HepG2 (cell line): ENCODE measurements around the gene SLC12A3. TPM values are rescaled to one million over a fixed set of nuclear protein-coding genes. Genes with fewer than 3 reads are reported as not detected.

Experiments
- ATAC-seq: fragments of 200-7000 bp; cut with Tn5 transposase; 3 replicates; pipeline ENCODE4 v1.9.1; 2020; ENCODE audit warnings: mild to moderate bottlenecking, moderate library complexity
- BruUV-seq: library from RNA; stranded (reverse); fragments of 400-500 nt; replicated peaks from 2 replicates; lab custom pipeline; 2021; lab: Mats Ljungman, UMichigan
- CTCF ChIA-PET: fragments of 300-600 bp; formaldehyde crosslinking; extraction: SDS; loops from one replicate; lab custom pipeline; 2021; ENCODE audit warnings: low total read pairs, inconsistent platforms, low intra/inter-chr PET ratio; lab: Yijun Ruan, JAX
- POLR2A ChIA-PET: fragments of 350-600 bp; sonication (Branson Sonifier 250); formaldehyde crosslinking; loops from one replicate; lab custom pipeline; 2020; ENCODE audit warnings: antibody characterized with exemption, inconsistent platforms; lab: Yijun Ruan, JAX
- DNase-seq: peaks from one replicate; pipeline ENCODE4 v3.0.0-alpha.2; 2015; ENCODE audit warnings: low spot score
- FAIRE-seq: peaks from 3 replicates; lab custom pipeline; 2011; peaks lifted over from hg19 to GRCh38; lab: Jason Lieb, UNC
- H2AFZ ChIP-seq: one replicate; pipeline ENCODE4 v1.6.1; 2011; ENCODE audit warnings: low read length, inconsistent platforms
- H3K27ac ChIP-seq: fragments of 300-600 bp; 3 replicates; pipeline ENCODE4 v1.8.0; 2011; ENCODE audit warnings: mixed run types, mild to moderate bottlenecking, mixed read lengths, low read length, inconsistent platforms; ENCODE audit not compliant: insufficient read depth; ENCODE audit errors: extremely low read length
- H3K27me3 ChIP-seq, 2 experiments: fragments of 200-600 bp in 1 of 2; 2 replicates in 1 of 2; 3 replicates in 1 of 2; pipeline versions ENCODE4 v1.6.0 to v1.8.0; 2011; ENCODE audit warnings: low read length in 2 of 2, mild to moderate bottlenecking in 2 of 2, moderate library complexity in 2 of 2, inconsistent platforms in 1 of 2; ENCODE audit not compliant: insufficient read depth in 2 of 2, control insufficient read depth in 1 of 2
- H3K36me3 ChIP-seq, 2 experiments: fragments of 200-600 bp in 1 of 2; replicated peaks in 1 of 2; 2 replicates in 1 of 2; 3 replicates in 1 of 2; pipeline versions ENCODE4 v1.5.1 to v1.8.0; 2011; ENCODE audit warnings: low read length in 2 of 2, inconsistent platforms in 1 of 2; ENCODE audit not compliant: insufficient read depth in 2 of 2, control insufficient read depth in 1 of 2
- H3K4me1 ChIP-seq: 2 replicates; pipeline ENCODE4 v1.5.1; 2012; ENCODE audit warnings: low read length, inconsistent platforms; ENCODE audit not compliant: insufficient read depth
- H3K4me2 ChIP-seq: 2 replicates; pipeline ENCODE4 v1.6.0; 2011; ENCODE audit warnings: low read depth, low read length, inconsistent platforms
- H3K4me3 ChIP-seq, 3 experiments: fragments of 200-600 bp in 1 of 3; sonication (generic), shearing (Covaris generic) in 1 of 3; replicated peaks in 1 of 3; 2 replicates each; pipeline ENCODE4 v1.5.1; 2011 to 2016; ENCODE audit warnings: low read length in 3 of 3, inconsistent platforms in 2 of 3, low read depth in 2 of 3, mild to moderate bottlenecking in 2 of 3, control low read depth in 1 of 3, mixed read lengths in 1 of 3; ENCODE audit not compliant: insufficient read depth in 1 of 3
- H3K79me2 ChIP-seq: one replicate; pipeline ENCODE4 v1.6.1; 2011; ENCODE audit warnings: low read length, inconsistent platforms; ENCODE audit not compliant: insufficient read depth
- H3K9ac ChIP-seq: 2 replicates; pipeline ENCODE4 v1.6.0; 2011; ENCODE audit warnings: mild to moderate bottlenecking, low read depth, low read length, inconsistent platforms; ENCODE audit not compliant: insufficient read depth
- H3K9me3 ChIP-seq: 2 replicates; pipeline ENCODE4 v1.5.1; 2012; ENCODE audit warnings: mild to moderate bottlenecking, low read length
- H4K20me1 ChIP-seq: 2 replicates; pipeline ENCODE4 v1.6.0; 2011; ENCODE audit warnings: inconsistent platforms, mild to moderate bottlenecking, low read length, moderate library complexity; ENCODE audit not compliant: insufficient read depth
- HMG20A ChIP-seq: IDR thresholded peaks from 2 replicates; pipeline ENCODE4 v1.6.1; 2016; ENCODE audit warnings: borderline replicate concordance
- IRF1 ChIP-seq: sonication (generic); formaldehyde crosslinking; IDR thresholded peaks from 2 replicates; pipeline ENCODE4 v1.4.0; 2020; ENCODE audit warnings: low read depth, mild to moderate bottlenecking, missing genetic modification reagents
- MTERF4 ChIP-seq: sonication (generic); formaldehyde crosslinking; IDR thresholded peaks from 2 replicates; pipeline ENCODE4 v1.8.0; 2023; ENCODE audit warnings: mild to moderate bottlenecking, missing genetic modification reagents
- PRMT3 ChIP-seq: sonication (generic); formaldehyde crosslinking; IDR thresholded peaks from 2 replicates; pipeline ENCODE4 v1.8.1; 2022; ENCODE audit warnings: low read depth, mild to moderate bottlenecking, moderate library complexity, missing genetic modification reagents, borderline replicate concordance
- SIX1 ChIP-seq: sonication (generic); formaldehyde crosslinking; IDR thresholded peaks from 2 replicates; pipeline ENCODE4 v1.4.0; 2020; ENCODE audit warnings: missing genetic modification reagents, borderline replicate concordance
- SMARCC2 ChIP-seq: fragments of 450-650 bp; IDR thresholded peaks from 2 replicates; pipeline ENCODE4 v1.6.1; 2017; ENCODE audit warnings: antibody characterized with exemption, mild to moderate bottlenecking
- SP140L ChIP-seq: sonication (generic); formaldehyde crosslinking; IDR thresholded peaks from 2 replicates; pipeline ENCODE4 v1.4.0; 2020; ENCODE audit warnings: missing genetic modification reagents, borderline replicate concordance
- U2AF2 ChIP-seq: fragments of 200-400 bp; formaldehyde crosslinking; IDR thresholded peaks from 2 replicates; pipeline ENCODE4 v1.6.1; 2017; ENCODE audit warnings: low read depth, mild to moderate bottlenecking, low read length
- ZNF329 ChIP-seq: sonication (generic); formaldehyde crosslinking; IDR thresholded peaks from 2 replicates; pipeline ENCODE4 v1.9.0; 2021; ENCODE audit warnings: low read depth, mild to moderate bottlenecking, missing genetic modification reagents
- ZNF451 ChIP-seq: sonication (generic); formaldehyde crosslinking; IDR thresholded peaks from 2 replicates; pipeline ENCODE4 v1.5.0; 2020; ENCODE audit warnings: mild to moderate bottlenecking, missing genetic modification reagents
- WGBS: methylation state at CpG from one replicate; pipeline ENCODE4 v1.1.6; 2017; ENCODE audit warnings: low lambda C conversion rate; 5-methylcytosine and 5-hydroxymethylcytosine counted together
- in situ Hi-C: cut with HindIII; loops from 2 replicates; pipeline ENCODE4 v1.10.0; 2017; ENCODE audit warnings: low pct_unique_long_range_greater_than_20kb; ENCODE audit not compliant: extremely low pct_ligation_motif_present
- intact Hi-C: fragments of 100-400 bp; cut with micrococcal nuclease; formaldehyde crosslinking; loops from one replicate; pipeline ENCODE4 v1.10.0; 2022; ENCODE audit not compliant: unreplicated experiment
- polyA plus RNA-seq, 8 experiments: library from polyadenylated mRNA; depleted of rRNA in 3 of 8; stranded (reverse) in 7 of 8; unstranded in 1 of 8; fragments of >200 nt; fragmentation: Illumina TruSeq in 4 of 8; extraction: Trizol in 4 of 8; gene quantifications; 2 replicates each; pipeline versions ENCODE4 v1.2.1 to v1.2.3, GENCODE V29; 2011 to 2016; ENCODE audit warnings: low read depth in 4 of 8, missing spikeins in 1 of 8, mixed read lengths in 1 of 8; ENCODE audit not compliant: insufficient read depth in 1 of 8
- total RNA-seq, 5 experiments: library from RNA; depleted of rRNA; stranded (reverse); fragments of >200 nt; fragmentation: Illumina TruSeq; extraction: Trizol; gene quantifications; 2 replicates each; pipeline ENCODE4 v1.2.3, GENCODE V29; 2016; ENCODE audit warnings: low read depth in 1 of 5

Gene SLC12A3
- total and polyA plus RNA-seq, 2 of the 13 experiments (the other 11 are each of a cell fraction or from before 2014, with no cell fraction given), result 6.2 TPM; not detected in 1

- no TSS peak for BruUV-seq
- FAIRE-seq, result no peak
- peaks cover 16% of the 10 kb centered on the region for H3K4me1 ChIP-seq
- ChIA-PET POLR2A (interaction anchor here (1.8 kb wide), 1 partner anchor 59 kb away, joined by 4 read pairs; the partner anchor contains the start of gene HERPUD1), CTCF (no interaction called here)
- H3K27ac ChIP-seq, result no peak overlapping the region
- in situ Hi-C loops, result no loop called here
- H3K9me3 ChIP-seq, result no peaks in the 10 kb centered on the region
- TF ChIP-seq U2AF2 (no peak), SMARCC2 (no peak), ZNF329 (CRISPR knock-in tag) (no peak), IRF1 (CRISPR knock-in tag) (no peak), SP140L (no peak), HMG20A (CRISPR knock-in tag) (no peak), PRMT3 (CRISPR knock-in tag) (no peak), SIX1 (CRISPR knock-in tag) (no peak), MTERF4 (no peak), ZNF451 (no peak)
- intact Hi-C loops, result loop anchor here (5.0 kb wide), 1 partner anchor 59 kb away; the partner anchor contains the start of gene HERPUD1
- H2AFZ ChIP-seq, result no peak overlapping the region
- no peaks in the 10 kb centered on the region for H3K36me3 ChIP-seq
- no peak overlapping the region for H3K4me3 ChIP-seq
- DNase-seq, result no peak
- no peaks in the 10 kb centered on the region for H3K79me2 ChIP-seq
- no peak for ATAC-seq
- no peaks in the 10 kb centered on the region for H3K27me3 ChIP-seq
- WGBS, result 77% methylated on average over 10 of the region's 10 CpGs
- no peak overlapping the region for H3K9ac ChIP-seq
- no peak overlapping the region for H3K4me2 ChIP-seq
- H4K20me1 ChIP-seq, result no peaks in the 10 kb centered on the region
Observed at GRCh38 chr16:56872863-56873391, 7.9 kb downstream of the SLC12A3 start.
